22Rv1 (cell line): ENCODE data around the gene GAS7.

ENCODE experiments used
- H3K27ac ChIP-seq: fragments of 450-650 bp; 2 replicates; pipeline ENCODE4 v1.5.1; 2017
- ZFX ChIP-seq: fragments of 450-650 bp; IDR thresholded peaks from 2 replicates; pipeline ENCODE4 v1.6.1; 2017; ENCODE audit warnings: antibody characterized with exemption, borderline replicate concordance
- TF ChIP-seq, protein P1 (sequence below): fragments of 450-650 bp; IDR thresholded peaks from 2 replicates; pipeline ENCODE4 v1.5.1; 2017; ENCODE audit warnings: mild to moderate bottlenecking

GAS7 gene

GRCh38 chr17:10156077-10156435 lies 42.4 kb downstream of the GAS7 start:
- TF ChIP-seq, protein P1, sequence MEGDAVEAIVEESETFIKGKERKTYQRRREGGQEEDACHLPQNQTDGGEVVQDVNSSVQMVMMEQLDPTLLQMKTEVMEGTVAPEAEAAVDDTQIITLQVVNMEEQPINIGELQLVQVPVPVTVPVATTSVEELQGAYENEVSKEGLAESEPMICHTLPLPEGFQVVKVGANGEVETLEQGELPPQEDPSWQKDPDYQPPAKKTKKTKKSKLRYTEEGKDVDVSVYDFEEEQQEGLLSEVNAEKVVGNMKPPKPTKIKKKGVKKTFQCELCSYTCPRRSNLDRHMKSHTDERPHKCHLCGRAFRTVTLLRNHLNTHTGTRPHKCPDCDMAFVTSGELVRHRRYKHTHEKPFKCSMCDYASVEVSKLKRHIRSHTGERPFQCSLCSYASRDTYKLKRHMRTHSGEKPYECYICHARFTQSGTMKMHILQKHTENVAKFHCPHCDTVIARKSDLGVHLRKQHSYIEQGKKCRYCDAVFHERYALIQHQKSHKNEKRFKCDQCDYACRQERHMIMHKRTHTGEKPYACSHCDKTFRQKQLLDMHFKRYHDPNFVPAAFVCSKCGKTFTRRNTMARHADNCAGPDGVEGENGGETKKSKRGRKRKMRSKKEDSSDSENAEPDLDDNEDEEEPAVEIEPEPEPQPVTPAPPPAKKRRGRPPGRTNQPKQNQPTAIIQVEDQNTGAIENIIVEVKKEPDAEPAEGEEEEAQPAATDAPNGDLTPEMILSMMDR = no peak
- TF ChIP-seq ZFX = no peak
- H3K27ac ChIP-seq = no peak overlapping the region

GRCh38 chr17:10155371-10156076 lies 42.9 kb downstream of the GAS7 start:
- no peak overlapping the region for H3K27ac ChIP-seq
- TF ChIP-seq, protein P1 = no peak
- no peak for TF ChIP-seq ZFX

GRCh38 chr17:10151667-10152496 lies 46.5 kb downstream of the GAS7 start:
- no peak for TF ChIP-seq ZFX
- TF ChIP-seq, protein P1 = no peak
- H3K27ac ChIP-seq = no peak overlapping the region

- no peak overlapping the region for H3K27ac ChIP-seq
- TF ChIP-seq, protein P1 = no peak
- TF ChIP-seq ZFX = no peak
These were observed 48.6 kb downstream of the GAS7 start for GRCh38 chr17:10149573-10150399.

DNA sequence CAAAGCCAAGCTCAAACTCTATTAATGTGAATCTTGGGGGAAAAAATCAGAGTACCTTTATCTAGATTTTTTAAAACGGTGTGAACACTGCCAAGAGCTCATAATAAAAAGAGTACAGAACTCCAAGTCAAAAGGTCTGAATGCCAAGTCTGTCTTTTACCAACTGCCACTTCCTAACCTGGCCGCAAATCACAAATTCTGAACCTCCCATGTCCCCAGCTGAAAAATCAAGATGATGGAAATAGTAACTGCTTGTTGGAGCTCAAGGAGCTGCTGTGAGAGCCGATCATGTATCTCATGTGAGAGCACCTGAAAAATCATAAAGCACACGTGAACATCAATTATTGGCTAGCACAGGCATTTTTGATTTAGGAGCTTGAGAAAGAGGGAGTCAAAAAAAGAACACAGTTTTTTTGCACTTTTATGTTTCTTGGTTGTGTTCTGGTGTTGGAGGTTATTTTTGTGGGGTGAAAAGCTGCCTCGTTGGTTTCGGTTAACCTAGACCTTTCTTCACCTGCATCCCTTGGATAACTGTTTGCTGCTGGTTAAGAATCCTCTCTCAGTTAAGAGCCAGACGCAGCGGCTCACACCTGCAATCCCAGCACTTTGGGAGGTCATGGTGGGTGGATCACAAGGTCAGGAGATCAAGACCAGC lies 50.5 kb downstream of the GAS7 start:
- TF ChIP-seq, protein P1 = no peak
- TF ChIP-seq ZFX = no peak
- no peak overlapping the region for H3K27ac ChIP-seq

- TF ChIP-seq ZFX = no peak
- TF ChIP-seq, protein P1 = no peak
- H3K27ac ChIP-seq = no peak overlapping the region
These were observed 51.4 kb downstream of the GAS7 start for GRCh38 chr17:10147040-10147439.
